Karpas-422 (cell line): ENCODE measurements around the gene TUBB6. TPM values are rescaled to one million over a fixed set of nuclear protein-coding genes. Genes with fewer than 3 reads are reported as not detected.

Experiments used
- DNase-seq: peaks from one replicate; pipeline ENCODE4 v3.0.0-alpha.2; 2015
- H2AFZ ChIP-seq: fragments of 200-600 bp; sonication (generic); 2 replicates; pipeline ENCODE4 v1.6.1; 2014; ENCODE audit warnings: antibody characterized with exemption, low read length, mixed read lengths
- H3K27ac ChIP-seq: fragments of 200-600 bp; sonication (generic); 2 replicates; pipeline ENCODE4 v1.5.1; 2014; ENCODE audit warnings: mild to moderate bottlenecking, low read length, moderate library complexity
- H3K27me3 ChIP-seq: fragments of 200-600 bp; sonication (generic); 2 replicates; pipeline ENCODE4 v1.6.1; 2014; ENCODE audit warnings: low read length, mixed read lengths
- H3K36me3 ChIP-seq: fragments of 200-600 bp; sonication (generic); 2 replicates; pipeline ENCODE4 v1.6.1; 2014; ENCODE audit warnings: low read length, mixed read lengths; ENCODE audit not compliant: insufficient read depth
- H3K4me1 ChIP-seq: fragments of 200-600 bp; sonication (generic); 2 replicates; pipeline ENCODE4 v1.6.1; 2014; ENCODE audit warnings: mild to moderate bottlenecking, low read length, mixed read lengths
- H3K4me2 ChIP-seq: fragments of 200-600 bp; sonication (generic); 2 replicates; pipeline ENCODE4 v1.6.1; 2014; ENCODE audit warnings: low read length, low read depth, mild to moderate bottlenecking; ENCODE audit not compliant: poor library complexity, severe bottlenecking
- H3K4me3 ChIP-seq: fragments of 200-600 bp; sonication (generic); 2 replicates; pipeline ENCODE4 v1.5.1; 2014; ENCODE audit warnings: mild to moderate bottlenecking, antibody characterized with exemption, low read length, mixed read lengths
- H3K79me2 ChIP-seq: fragments of 200-600 bp; sonication (generic); 2 replicates; pipeline ENCODE4 v1.6.1; 2014; ENCODE audit warnings: mild to moderate bottlenecking, low read length, mixed read lengths
- H3K9ac ChIP-seq: fragments of 200-600 bp; sonication (generic); 2 replicates; pipeline ENCODE4 v1.6.0; 2014; ENCODE audit warnings: low read length
- H3K9me2 ChIP-seq: fragments of 200-600 bp; sonication (generic), shearing (Covaris generic); replicated peaks from 2 replicates; pipeline ENCODE4 v1.6.0; 2014; ENCODE audit warnings: mild to moderate bottlenecking, low read length, moderate library complexity; ENCODE audit not compliant: insufficient read depth
- H3K9me3 ChIP-seq: fragments of 300-700, 200-600 bp; sonication (generic); 2 replicates; pipeline ENCODE4 v1.6.1; 2014; ENCODE audit warnings: low read length, mixed read lengths
- H4K20me1 ChIP-seq: fragments of 200-600 bp; sonication (generic); 2 replicates; pipeline ENCODE4 v1.6.1; 2014; ENCODE audit warnings: mild to moderate bottlenecking, antibody characterized with exemption, low read length, low read depth; ENCODE audit not compliant: insufficient read depth
- total RNA-seq: library from RNA; depleted of rRNA; stranded (reverse); fragments of >200 nt; shearing (Covaris generic); gene quantifications from 2 replicates; pipeline ENCODE4 v1.2.3, GENCODE V29; 2014; ENCODE audit warnings: low replicate concordance

Gene TUBB6
- total RNA-seq, 1 experiment from 2014 or later = 0.48 TPM

- Histone ChIP-seq H4K20me1 (no peaks in the 10 kb centered on the region), H3K4me3 (no peak overlapping the region), H3K4me1 (peaks cover 8% of the 10 kb centered on the region), H3K36me3 (no peaks in the 10 kb centered on the region), H3K27ac (no peak overlapping the region), H3K9ac (no peak overlapping the region), H2AFZ (no peak overlapping the region), H3K79me2 (no peaks in the 10 kb centered on the region), H3K9me3 (peaks cover 9% of the 10 kb centered on the region), H3K9me2 (no peaks in the 10 kb centered on the region), H3K27me3 (no peaks in the 10 kb centered on the region), H3K4me2 (no peak overlapping the region)
- DNase-seq = no peak
Measured at GRCh38 chr18:12315490-12315889, 7.4 kb downstream of the TUBB6 start.

GRCh38 chr18:12315911-12316310 lies 7.9 kb downstream of the TUBB6 start:
- Histone ChIP-seq H3K4me3 (no peak overlapping the region), H3K79me2 (no peaks in the 10 kb centered on the region), H3K27ac (no peak overlapping the region), H3K4me1 (peaks cover 8% of the 10 kb centered on the region), H3K9me2 (no peaks in the 10 kb centered on the region), H3K9me3 (peaks cover 9% of the 10 kb centered on the region), H3K9ac (no peak overlapping the region), H3K36me3 (no peaks in the 10 kb centered on the region), H2AFZ (no peak overlapping the region), H3K4me2 (no peak overlapping the region), H4K20me1 (0 out of 2 replicates have a peak, but pooled peaks cover 3% of the 10 kb centered on the region), H3K27me3 (no peaks in the 10 kb centered on the region)
- DNase-seq = no peak

GRCh38 chr18:12317664-12318333 lies 9.8 kb downstream of the TUBB6 start:
- Histone ChIP-seq H4K20me1 (0 out of 2 replicates have a peak, but pooled peaks cover 4% of the 10 kb centered on the region), H3K27me3 (no peaks in the 10 kb centered on the region), H3K4me2 (no peak overlapping the region), H3K9me3 (no peaks in the 10 kb centered on the region), H3K36me3 (no peaks in the 10 kb centered on the region), H3K4me3 (no peak overlapping the region), H3K9ac (no peak overlapping the region), H3K4me1 (peaks cover 8% of the 10 kb centered on the region), H3K9me2 (no peaks in the 10 kb centered on the region), H3K79me2 (no peaks in the 10 kb centered on the region), H2AFZ (no peak overlapping the region), H3K27ac (no peak overlapping the region)
- DNase-seq = peak; percentile 46

- Histone ChIP-seq H3K9me2 (no peaks in the 10 kb centered on the region), H3K4me1 (peaks cover 8% of the 10 kb centered on the region), H2AFZ (no peak overlapping the region), H3K9ac (no peak overlapping the region), H3K4me2 (no peak overlapping the region), H4K20me1 (0 out of 2 replicates have a peak, but pooled peaks cover 4% of the 10 kb centered on the region), H3K79me2 (no peaks in the 10 kb centered on the region), H3K27ac (no peak overlapping the region), H3K27me3 (no peaks in the 10 kb centered on the region), H3K4me3 (no peak overlapping the region), H3K36me3 (no peaks in the 10 kb centered on the region), H3K9me3 (no peaks in the 10 kb centered on the region)
- no peak for DNase-seq
Measured at GRCh38 chr18:12318334-12318697, 10.3 kb downstream of the TUBB6 start.

GRCh38 chr18:12318857-12319256 lies 10.8 kb downstream of the TUBB6 start:
- H2AFZ ChIP-seq = no peak overlapping the region
- H3K36me3 ChIP-seq = no peaks in the 10 kb centered on the region
- 0 out of 2 replicates have a peak, but pooled peaks cover 4% of the 10 kb centered on the region for H4K20me1 ChIP-seq
- H3K9ac ChIP-seq = no peak overlapping the region
- H3K4me1 ChIP-seq = peaks cover 8% of the 10 kb centered on the region
- H3K79me2 ChIP-seq = no peaks in the 10 kb centered on the region
- H3K4me3 ChIP-seq = no peak overlapping the region
- no peak overlapping the region for H3K27ac ChIP-seq
- no peak for DNase-seq
- no peaks in the 10 kb centered on the region for H3K27me3 ChIP-seq
- no peaks in the 10 kb centered on the region for H3K9me2 ChIP-seq
- no peaks in the 10 kb centered on the region for H3K9me3 ChIP-seq
- no peak overlapping the region for H3K4me2 ChIP-seq

- Histone ChIP-seq H3K27ac (no peak overlapping the region), H3K27me3 (no peaks in the 10 kb centered on the region), H3K4me1 (no peaks in the 10 kb centered on the region; the same call in 1 of the 2 replicates), H4K20me1 (peaks cover 8% of the 10 kb centered on the region; the same call in 1 of the 2 replicates), H3K4me2 (no peak overlapping the region), H3K9me3 (no peaks in the 10 kb centered on the region), H3K79me2 (no peaks in the 10 kb centered on the region), H3K9ac (no peak overlapping the region), H2AFZ (no peak overlapping the region), H3K4me3 (no peak overlapping the region), H3K36me3 (peaks cover 7% of the 10 kb centered on the region; the same call in 1 of the 2 replicates), H3K9me2 (no peaks in the 10 kb centered on the region)
- peak; percentile 50 for DNase-seq
Measured at GRCh38 chr18:12321333-12321732, 13.3 kb downstream of the TUBB6 start.

- H3K36me3 ChIP-seq = peaks cover 27% of the 10 kb centered on the region; the same call in 1 of the 2 replicates
- H2AFZ ChIP-seq = no peak overlapping the region
- no peak overlapping the region for H3K27ac ChIP-seq
- H3K9me2 ChIP-seq = no peaks in the 10 kb centered on the region
- H3K4me2 ChIP-seq = no peak overlapping the region
- peaks cover 13% of the 10 kb centered on the region; the same call in 1 of the 2 replicates for H4K20me1 ChIP-seq
- DNase-seq = no peak
- H3K4me3 ChIP-seq = no peak overlapping the region
- H3K4me1 ChIP-seq = peaks cover 15% of the 10 kb centered on the region
- peaks cover 3% of the 10 kb centered on the region; the same call in 1 of the 2 replicates for H3K79me2 ChIP-seq
- no peaks in the 10 kb centered on the region for H3K27me3 ChIP-seq
- H3K9ac ChIP-seq = no peak overlapping the region
- H3K9me3 ChIP-seq = no peaks in the 10 kb centered on the region
Measured at GRCh38 chr18:12324991-12325725, 17.1 kb downstream of the TUBB6 start.

- Histone ChIP-seq H3K9me3 (no peaks in the 10 kb centered on the region), H3K9me2 (no peaks in the 10 kb centered on the region), H3K4me1 (peaks cover 15% of the 10 kb centered on the region), H2AFZ (no peak overlapping the region), H3K9ac (no peak overlapping the region), H3K27ac (no peak overlapping the region), H3K36me3 (peaks cover 27% of the 10 kb centered on the region; the same call in 1 of the 2 replicates), H3K4me2 (no peak overlapping the region), H3K27me3 (no peaks in the 10 kb centered on the region), H3K4me3 (no peak overlapping the region), H4K20me1 (peaks cover 12% of the 10 kb centered on the region; the same call in 1 of the 2 replicates), H3K79me2 (peaks cover 4% of the 10 kb centered on the region; the same call in 1 of the 2 replicates)
- DNase-seq = no peak
Measured at GRCh38 chr18:12325726-12326245, 17.7 kb downstream of the TUBB6 start.
